ENCODE results near the gene NPHP1. TPM values are rescaled to one million over a fixed set of nuclear protein-coding genes. Genes with fewer than 3 reads are reported as not detected.
"Not testable (repeated sequence)": the region's sequence is repeated elsewhere in the genome, so short reads cannot be mapped to it uniquely, and the experiment has no call there.

The NPHP1 gene
- total RNA-seq, 2 donors from 2014 or later = 8.4 to 10.6 TPM

- H3K4me1 ChIP-seq (ENCODE audit: control insufficient read depth, insufficient read depth, low read length); H3K9me3 Mint-ChIP-seq; H3K4me3 Mint-ChIP-seq; H3K4me1 Mint-ChIP-seq; H3K27ac ChIP-seq (ENCODE audit: low read depth, low read length); DNase-seq; H3K4me3 ChIP-seq (ENCODE audit: low read length); H3K27ac Mint-ChIP-seq; H3K9ac ChIP-seq (ENCODE audit: extremely low read depth, low read length, poor library complexity, severe bottlenecking); H3K9me3 ChIP-seq (ENCODE audit: control insufficient read depth, low read length); H3K36me3 ChIP-seq (ENCODE audit: control insufficient read depth, insufficient read depth, low read length); H3K27me3 ChIP-seq (ENCODE audit: control insufficient read depth, insufficient read depth, low read length, poor library complexity, severe bottlenecking); H3K36me3 Mint-ChIP-seq (ENCODE audit: low read depth): not testable (repeated sequence)
- WGBS, 2 experiments (ENCODE audit: insufficient coverage in 1 of 2, insufficient read length in 1 of 2) = no CpG with 5 or more reads among the region's 1 CpG
- H3K27me3 Mint-ChIP-seq (ENCODE audit: insufficient read depth) = peaks cover 18% of the 10 kb centered on the region
These were observed 25.1 kb upstream of the NPHP1 start for GRCh38 chr2:110229886-110230285.

- 82 to 97% methylated on average over 1 of the region's 1 CpG for WGBS, 2 experiments (ENCODE audit: insufficient coverage in 1 of 2, insufficient read length in 1 of 2)
- not testable (repeated sequence) for H3K4me3 Mint-ChIP-seq, H3K27ac Mint-ChIP-seq
These were observed 17.8 kb upstream of the NPHP1 start for GRCh38 chr2:110222626-110223025.

GRCh38 chr2:110221938-110222337 is 17.1 kb upstream of the NPHP1 start:
- H3K27me3 ChIP-seq (ENCODE audit: control insufficient read depth, insufficient read depth, low read length, poor library complexity, severe bottlenecking) = peaks cover 2% of the 10 kb centered on the region
- Mint-ChIP-seq H3K4me3 (no peak overlapping the region), H3K9me3 (peaks cover 30% of the 10 kb centered on the region), H3K27ac (no peak overlapping the region), H3K36me3 (ENCODE audit: low read depth) (peaks cover 2% of the 10 kb centered on the region), H3K4me1 (peaks cover 4% of the 10 kb centered on the region), H3K27me3 (ENCODE audit: insufficient read depth) (peaks cover 13% of the 10 kb centered on the region)
- WGBS, 2 experiments (ENCODE audit: insufficient coverage in 1 of 2, insufficient read length in 1 of 2) = 70 to 100% methylated on average over 2 to 4 of the region's 4 CpGs
- peaks cover 11% of the 10 kb centered on the region for H3K9me3 ChIP-seq (ENCODE audit: control insufficient read depth, low read length)
- TF ChIP-seq CTCF (conservative IDR thresholded peaks at IDR 0.05) = no peak
- H3K4me3 ChIP-seq (ENCODE audit: low read length) = no peak overlapping the region
- no peak for DNase-seq
- H3K4me1 ChIP-seq (ENCODE audit: control insufficient read depth, insufficient read depth, low read length) = no peaks in the 10 kb centered on the region
- H3K9ac ChIP-seq (ENCODE audit: extremely low read depth, low read length, poor library complexity, severe bottlenecking) = no peak overlapping the region
- H3K36me3 ChIP-seq (ENCODE audit: control insufficient read depth, insufficient read depth, low read length) = no peaks in the 10 kb centered on the region
- no peak overlapping the region for H3K27ac ChIP-seq (ENCODE audit: low read depth, low read length)

More at GRCh38 chr2:110222626-110223025, 17.8 kb upstream of the NPHP1 start:
- H3K36me3 ChIP-seq (ENCODE audit: control insufficient read depth, insufficient read depth, low read length); H3K9ac ChIP-seq (ENCODE audit: extremely low read depth, low read length, poor library complexity, severe bottlenecking); H3K36me3 Mint-ChIP-seq (ENCODE audit: low read depth); H3K4me1 Mint-ChIP-seq; H3K4me3 ChIP-seq (ENCODE audit: low read length); H3K9me3 ChIP-seq (ENCODE audit: control insufficient read depth, low read length); H3K27ac ChIP-seq (ENCODE audit: low read depth, low read length); H3K4me1 ChIP-seq (ENCODE audit: control insufficient read depth, insufficient read depth, low read length); DNase-seq; H3K27me3 ChIP-seq (ENCODE audit: control insufficient read depth, insufficient read depth, low read length, poor library complexity, severe bottlenecking): not testable (repeated sequence)
- peaks cover 27% of the 10 kb centered on the region for H3K9me3 Mint-ChIP-seq
- peaks cover 18% of the 10 kb centered on the region for H3K27me3 Mint-ChIP-seq (ENCODE audit: insufficient read depth)

GRCh38 chr2:110220190-110220564 is 15.4 kb upstream of the NPHP1 start:
- no peaks in the 10 kb centered on the region for H3K36me3 ChIP-seq (ENCODE audit: control insufficient read depth, insufficient read depth, low read length)
- Mint-ChIP-seq H3K4me1 (peaks cover 4% of the 10 kb centered on the region), H3K4me3 (no peak overlapping the region), H3K27ac (no peak overlapping the region), H3K27me3 (ENCODE audit: insufficient read depth) (peaks cover 12% of the 10 kb centered on the region), H3K9me3 (peaks cover 47% of the 10 kb centered on the region), H3K36me3 (ENCODE audit: low read depth) (peaks cover 2% of the 10 kb centered on the region)
- WGBS, 2 experiments (ENCODE audit: insufficient coverage in 1 of 2, insufficient read length in 1 of 2) = 86 to 91% methylated on average over 1 to 2 of the region's 2 CpGs
- no peak for TF ChIP-seq CTCF (conservative IDR thresholded peaks at IDR 0.05)
- no peak for DNase-seq
- peaks cover 21% of the 10 kb centered on the region for H3K9me3 ChIP-seq (ENCODE audit: control insufficient read depth, low read length)
- no peak overlapping the region for H3K27ac ChIP-seq (ENCODE audit: low read depth, low read length)
- H3K27me3 ChIP-seq (ENCODE audit: control insufficient read depth, insufficient read depth, low read length, poor library complexity, severe bottlenecking) = no peaks in the 10 kb centered on the region
- no peak overlapping the region for H3K9ac ChIP-seq (ENCODE audit: extremely low read depth, low read length, poor library complexity, severe bottlenecking)
- H3K4me3 ChIP-seq (ENCODE audit: low read length) = no peak overlapping the region
- H3K4me1 ChIP-seq (ENCODE audit: control insufficient read depth, insufficient read depth, low read length) = no peaks in the 10 kb centered on the region
